NOMO-1 treated with DMSO at 0.1 percent for 48 hours (cell line): ENCODE measurements around the gene TOMT.
"Not testable (repeated sequence)": the region's sequence is repeated elsewhere in the genome, so short reads cannot be mapped to it uniquely, and the experiment has no call there.

ENCODE experiments used
- DNase-seq: peaks from one replicate; lab custom pipeline; 2025; ENCODE audit not compliant: unreplicated experiment; lab: John Stamatoyannopoulos, UW

Gene TOMT

GRCh38 chr11:72123117-72123653 lies 17.5 kb downstream of the TOMT start:
- DNase-seq, result no peak

- DNase-seq, result no peak
Measured at GRCh38 chr11:72124046-72124445, 18.3 kb downstream of the TOMT start.

GRCh38 chr11:72125956-72126355 lies 20.2 kb downstream of the TOMT start:
- no peak for DNase-seq

GRCh38 chr11:72127923-72128322 lies 22.2 kb downstream of the TOMT start:
- DNase-seq, result no peak

- no peak for DNase-seq
Measured at GRCh38 chr11:72129381-72129780, 23.7 kb downstream of the TOMT start.

- peak; percentile 57 for DNase-seq
Measured at GRCh38 chr11:72132646-72133045, 26.9 kb downstream of the TOMT start.

- peak; percentile 22 for DNase-seq
Measured at GRCh38 chr11:72135473-72135872, 29.7 kb downstream of the TOMT start, which contains the start of gene FOLR3. FOLR3 (plus strand) TSS chr11:72135725; CDS start chr11:72135953, 228 bp downstream.

GRCh38 chr11:72135891-72136683 lies 30.4 kb downstream of the TOMT start:
- DNase-seq, result no peak

- no peak for DNase-seq
Measured at GRCh38 chr11:72136684-72137262, 31.0 kb downstream of the TOMT start.

GRCh38 chr11:72138821-72139390 lies 33.2 kb downstream of the TOMT start:
- no peak for DNase-seq

GRCh38 chr11:72139500-72139899 lies 33.8 kb downstream of the TOMT start:
- DNase-seq, result no peak

GRCh38 chr11:72140661-72141060 lies 34.9 kb downstream of the TOMT start:
- no peak for DNase-seq

GRCh38 chr11:72141066-72141465 lies 35.3 kb downstream of the TOMT start:
- no peak for DNase-seq

GRCh38 chr11:72142086-72142485 lies 36.4 kb downstream of the TOMT start:
- DNase-seq, result not testable (repeated sequence)

GRCh38 chr11:72142543-72142942 lies 36.8 kb downstream of the TOMT start:
- not testable (repeated sequence) for DNase-seq

GRCh38 chr11:72144807-72145565 lies 39.3 kb downstream of the TOMT start:
- DNase-seq, result no peak

- no peak for DNase-seq
Measured at GRCh38 chr11:72146625-72147024, 40.9 kb downstream of the TOMT start.

GRCh38 chr11:72150882-72151281 lies 45.2 kb downstream of the TOMT start:
- no peak for DNase-seq

GRCh38 chr11:72153874-72154273 lies 48.1 kb downstream of the TOMT start:
- not testable (repeated sequence) for DNase-seq

- DNase-seq, result no peak
Measured at GRCh38 chr11:72154816-72155215, 49.1 kb downstream of the TOMT start.

GRCh38 chr11:72155751-72156150 lies 50.0 kb downstream of the TOMT start:
- no peak for DNase-seq
